Epithelial cell of esophagus (primary cell): ENCODE data around the gene MLLT10.

Experiments used
- DNase-seq: peaks from one replicate; pipeline ENCODE4 v3.0.0; 2010; ENCODE audit warnings: low read depth
- H3K4me3 ChIP-seq: 2 replicates; pipeline ENCODE4 v1.5.1; 2011; ENCODE audit warnings: mild to moderate bottlenecking, low read length, control low read depth
- CTCF ChIP-seq: IDR thresholded peaks from 2 replicates; pipeline ENCODE4 v1.5.1; 2011; ENCODE audit warnings: low read depth, mild to moderate bottlenecking, low read length, control low read depth, inconsistent platforms; ENCODE audit not compliant: insufficient read depth; ENCODE audit errors: missing control alignments

Gene MLLT10

GRCh38 chr10:21525367-21526187, 8.5 kb upstream of the MLLT10 start, which contains the start of gene SKIDA1:
SKIDA1 (minus strand) TSS chr10:21525682; CDS start chr10:21517822, 7,860 bp downstream.
- TF ChIP-seq CTCF, result no peak
- peak; percentile 77 for DNase-seq
- peak within 1 kb of the TSS; percentile 67 for H3K4me3 ChIP-seq

- DNase-seq, result peak; percentile 54
- H3K4me3 ChIP-seq, result peak overlapping the region; percentile 46
- no peak for TF ChIP-seq CTCF
Measured at GRCh38 chr10:21526188-21526859, 7.7 kb upstream of the MLLT10 start.

- DNase-seq, result peak; percentile 62
- TF ChIP-seq CTCF, result no peak
- peak overlapping the region; percentile 46 for H3K4me3 ChIP-seq
Measured at GRCh38 chr10:21526860-21527597, 7.0 kb upstream of the MLLT10 start.

- H3K4me3 ChIP-seq, result peak overlapping the region; percentile 46
- no peak for TF ChIP-seq CTCF
- DNase-seq, result no peak
Measured at GRCh38 chr10:21527598-21528235, 6.3 kb upstream of the MLLT10 start.

GRCh38 chr10:21528236-21529031, 5.6 kb upstream of the MLLT10 start:
- no peak for TF ChIP-seq CTCF
- DNase-seq, result no peak
- H3K4me3 ChIP-seq, result no peak overlapping the region
